Left ventricle myocardium inferior (tissue), 1 donor: Measurements from ENCODE around the gene PHF21A. TPM values are rescaled to one million over a fixed set of nuclear protein-coding genes. Genes with fewer than 3 reads are reported as not detected.

ENCODE experiments used
- DNase-seq: peaks from one replicate; pipeline ENCODE4 v3.0.0-alpha.2; 2020
- H3K27ac ChIP-seq: fragments of 200-600 bp; replicated peaks from 2 replicates; pipeline ENCODE4 v1.8.0; 2021
- H3K27me3 ChIP-seq: fragments of 200-600 bp; 2 replicates; pipeline ENCODE4 v1.8.0; 2021; ENCODE audit warnings: low read depth
- H3K36me3 ChIP-seq: fragments of 200-600 bp; 2 replicates; pipeline ENCODE4 v1.8.0; 2021
- H3K4me1 ChIP-seq: fragments of 200-600 bp; 2 replicates; pipeline ENCODE4 v1.8.0; 2021
- H3K4me3 ChIP-seq: fragments of 200-600 bp; 2 replicates; pipeline ENCODE4 v1.8.0; 2021; ENCODE audit warnings: mild to moderate bottlenecking, moderate library complexity
- H3K9me3 ChIP-seq: fragments of 200-600 bp; replicated peaks from 2 replicates; pipeline ENCODE4 v1.8.0; 2021
- intact Hi-C: fragments of 100-400 bp; cut with micrococcal nuclease; formaldehyde crosslinking; loops from one replicate; pipeline ENCODE4 v1.11.0; 2022
- total RNA-seq: library from RNA; stranded (reverse); fragmentation: NEBNext Ultra II Directional; extraction: Animal tissue kit (Norgen Biotek cat#: 25700); gene quantifications from one replicate; pipeline ENCODE4 v1.2.1, GENCODE V29; 2021
- TF ChIP-seq, protein P1 (sequence below): fragments of 200-600 bp; IDR thresholded peaks from 2 replicates; pipeline ENCODE4 v1.8.0; 2021; ENCODE audit warnings: antibody characterized with exemption, mild to moderate bottlenecking, borderline replicate concordance
- donor health status: DM: no; HTN: yes; CAD: no; lungs with severe emphysema.

The PHF21A gene
- total RNA-seq, 1 donor from 2014 or later = 36.6 TPM

DNA sequence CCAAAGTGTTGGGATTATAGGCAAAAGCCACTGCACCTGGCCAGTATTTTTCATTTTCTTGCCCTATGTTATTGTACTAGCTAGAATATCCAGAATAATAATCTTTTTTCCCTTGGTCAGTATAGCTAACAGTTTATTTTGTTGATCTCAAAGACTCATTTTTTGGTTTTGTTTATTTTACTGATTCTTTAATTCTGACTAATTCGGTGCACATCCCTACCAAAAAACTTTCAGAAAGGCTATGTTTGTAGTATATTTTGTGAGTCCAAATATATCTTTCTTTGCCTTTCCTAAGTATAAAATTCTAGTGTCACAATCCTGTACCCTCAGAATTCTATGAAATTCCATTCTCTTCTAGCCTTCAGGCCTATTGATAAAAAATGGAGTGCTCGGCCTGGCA lies 84.3 kb downstream of the PHF21A start:
- no peaks in the 10 kb centered on the region for H3K36me3 ChIP-seq
- H3K9me3 ChIP-seq = no peaks in the 10 kb centered on the region
- TF ChIP-seq, protein P1, sequence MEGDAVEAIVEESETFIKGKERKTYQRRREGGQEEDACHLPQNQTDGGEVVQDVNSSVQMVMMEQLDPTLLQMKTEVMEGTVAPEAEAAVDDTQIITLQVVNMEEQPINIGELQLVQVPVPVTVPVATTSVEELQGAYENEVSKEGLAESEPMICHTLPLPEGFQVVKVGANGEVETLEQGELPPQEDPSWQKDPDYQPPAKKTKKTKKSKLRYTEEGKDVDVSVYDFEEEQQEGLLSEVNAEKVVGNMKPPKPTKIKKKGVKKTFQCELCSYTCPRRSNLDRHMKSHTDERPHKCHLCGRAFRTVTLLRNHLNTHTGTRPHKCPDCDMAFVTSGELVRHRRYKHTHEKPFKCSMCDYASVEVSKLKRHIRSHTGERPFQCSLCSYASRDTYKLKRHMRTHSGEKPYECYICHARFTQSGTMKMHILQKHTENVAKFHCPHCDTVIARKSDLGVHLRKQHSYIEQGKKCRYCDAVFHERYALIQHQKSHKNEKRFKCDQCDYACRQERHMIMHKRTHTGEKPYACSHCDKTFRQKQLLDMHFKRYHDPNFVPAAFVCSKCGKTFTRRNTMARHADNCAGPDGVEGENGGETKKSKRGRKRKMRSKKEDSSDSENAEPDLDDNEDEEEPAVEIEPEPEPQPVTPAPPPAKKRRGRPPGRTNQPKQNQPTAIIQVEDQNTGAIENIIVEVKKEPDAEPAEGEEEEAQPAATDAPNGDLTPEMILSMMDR = no peak
- no peak overlapping the region for H3K27ac ChIP-seq
- peaks cover 30% of the 10 kb centered on the region for H3K4me1 ChIP-seq
- intact Hi-C loops = no loop called here
- no peak for DNase-seq
- no peak overlapping the region for H3K4me3 ChIP-seq
- no peaks in the 10 kb centered on the region for H3K27me3 ChIP-seq

DNA sequence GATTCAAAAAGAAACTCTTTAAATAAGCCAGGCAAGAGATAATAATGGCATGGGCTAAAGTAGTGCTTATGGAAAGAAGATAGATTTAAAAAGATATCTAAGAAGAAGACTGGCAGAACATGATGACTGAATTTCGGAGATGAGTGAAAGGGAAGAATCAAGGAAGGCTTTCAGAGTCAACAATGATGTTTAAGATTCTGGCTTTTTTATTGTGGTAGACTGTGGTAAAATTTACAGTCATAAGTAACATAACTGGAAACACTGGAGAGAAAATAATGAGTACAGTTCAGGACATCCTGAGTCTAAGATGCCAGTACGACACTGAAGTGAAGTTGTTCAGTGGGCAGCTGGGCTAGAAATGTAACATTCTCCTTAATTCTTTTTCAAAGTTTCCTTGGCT lies 85.2 kb downstream of the PHF21A start:
- DNase-seq = no peak
- no peaks in the 10 kb centered on the region for H3K9me3 ChIP-seq
- TF ChIP-seq, protein P1 = no peak
- no peak overlapping the region for H3K27ac ChIP-seq
- no peaks in the 10 kb centered on the region for H3K27me3 ChIP-seq
- peaks cover 22% of the 10 kb centered on the region for H3K4me1 ChIP-seq
- no peak overlapping the region for H3K4me3 ChIP-seq
- no peaks in the 10 kb centered on the region for H3K36me3 ChIP-seq
- intact Hi-C loops = no loop called here

DNA sequence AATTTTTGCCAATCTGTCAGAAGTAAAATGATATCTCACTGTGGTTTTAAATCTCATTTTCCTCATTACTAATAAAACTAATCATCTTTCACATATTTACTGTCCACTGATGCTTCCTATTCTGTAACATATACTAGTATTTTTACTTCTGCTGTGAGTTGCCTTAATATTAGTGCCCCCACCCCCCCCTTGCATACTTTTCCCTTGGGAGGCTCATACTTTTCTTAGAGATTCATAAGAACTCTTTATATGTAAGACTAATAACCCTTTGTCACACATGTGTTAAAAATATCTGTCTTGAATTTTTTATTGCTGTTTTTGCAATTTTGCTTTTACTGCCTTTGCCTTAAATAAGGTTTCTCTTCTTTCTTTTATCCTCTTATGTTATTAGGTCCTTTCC lies 87.2 kb downstream of the PHF21A start:
- Histone ChIP-seq H3K36me3 (no peaks in the 10 kb centered on the region), H3K27me3 (no peaks in the 10 kb centered on the region), H3K4me1 (peaks cover 4% of the 10 kb centered on the region), H3K27ac (no peak overlapping the region), H3K9me3 (no peaks in the 10 kb centered on the region), H3K4me3 (no peak overlapping the region)
- intact Hi-C loops = no loop called here
- TF ChIP-seq, protein P1 = no peak
- DNase-seq = no peak

DNA sequence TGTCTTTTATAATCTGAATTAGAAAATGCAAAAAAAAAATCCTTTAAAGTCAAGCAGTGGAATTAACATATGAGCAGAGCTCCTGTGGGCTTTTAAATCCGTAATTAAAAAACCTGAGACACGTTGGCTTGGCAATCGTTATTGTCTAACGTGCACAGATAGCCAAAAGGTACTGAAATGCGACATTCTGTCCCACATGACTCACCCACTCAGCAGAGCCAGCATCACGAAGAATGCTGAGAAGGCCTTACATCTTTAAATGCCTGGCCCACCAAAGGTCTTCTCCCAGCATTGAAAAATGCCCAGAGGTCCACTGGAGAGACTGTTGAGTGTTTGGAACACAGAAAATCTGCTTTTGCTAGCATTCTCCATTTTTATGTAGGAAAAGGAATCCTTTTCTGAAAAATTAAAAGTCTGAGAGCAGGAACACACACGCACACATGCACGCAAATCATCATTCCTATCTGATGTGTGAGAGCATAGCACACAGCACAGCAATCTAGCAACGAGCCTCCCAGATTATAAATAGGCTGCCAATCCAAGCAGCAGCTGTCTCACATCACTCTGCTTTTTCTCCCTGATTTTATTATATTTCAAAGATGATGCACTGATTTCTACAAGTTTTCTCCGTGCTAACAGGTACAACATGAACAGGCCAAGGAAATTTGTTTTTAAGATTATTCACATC lies 94.5 kb downstream of the PHF21A start:
- H3K36me3 ChIP-seq = no peaks in the 10 kb centered on the region
- H3K27ac ChIP-seq = no peak overlapping the region
- TF ChIP-seq, protein P1 = no peak
- no peak overlapping the region for H3K4me3 ChIP-seq
- DNase-seq = no peak
- intact Hi-C loops = no loop called here
- peaks cover 28% of the 10 kb centered on the region for H3K4me1 ChIP-seq
- no peaks in the 10 kb centered on the region for H3K27me3 ChIP-seq
- H3K9me3 ChIP-seq = no peaks in the 10 kb centered on the region

DNA sequence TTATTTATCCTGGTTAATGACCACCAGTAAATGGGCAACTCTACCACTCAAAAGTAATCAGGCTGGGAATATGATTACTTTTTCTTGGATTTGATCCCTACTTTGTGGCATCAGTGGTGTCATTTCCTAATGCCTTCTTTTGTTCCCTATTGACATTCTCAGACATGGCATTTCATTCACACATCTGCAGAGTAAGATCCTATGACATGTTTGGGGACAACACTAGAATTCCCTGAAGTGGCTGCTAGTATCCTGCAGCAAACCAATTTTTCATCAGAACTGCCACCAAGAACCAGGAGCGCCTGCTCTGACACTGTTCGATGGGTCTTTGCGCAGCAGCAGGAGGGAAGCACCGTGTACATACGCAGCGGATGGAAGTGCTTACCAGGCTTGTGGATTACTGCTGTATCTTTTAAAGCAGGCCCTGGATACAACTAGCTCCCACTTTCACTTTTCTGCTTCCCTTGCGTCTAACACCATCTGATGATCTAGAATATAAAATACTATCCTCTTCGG lies 101.1 kb downstream of the PHF21A start:
- H3K36me3 ChIP-seq = no peaks in the 10 kb centered on the region
- H3K4me1 ChIP-seq = no peaks in the 10 kb centered on the region
- H3K9me3 ChIP-seq = peaks cover 2% of the 10 kb centered on the region
- TF ChIP-seq, protein P1 = no peak
- intact Hi-C loops = no loop called here
- DNase-seq = no peak
- H3K27me3 ChIP-seq = no peaks in the 10 kb centered on the region
- H3K27ac ChIP-seq = no peak overlapping the region
- H3K4me3 ChIP-seq = no peak overlapping the region
